ENCODE measurements around the gene EEFSEC. TPM values are rescaled to one million over a fixed set of nuclear protein-coding genes. Genes with fewer than 3 reads are reported as not detected.

EEFSEC gene
- total RNA-seq, 1 experiment from 2014 or later = 9.5 TPM

- no peaks in the 10 kb centered on the region; the same call in 1 of the 2 replicates for H3K4me1 ChIP-seq (ENCODE audit: insufficient read depth, low read length)
- no peak overlapping the region for H2BK120ac ChIP-seq (ENCODE audit: low read depth, low read length, poor library complexity, severe bottlenecking)
- H3K14ac ChIP-seq (ENCODE audit: insufficient read depth, low read length) = peak overlapping the region; percentile 21; the same call in 1 of the 2 replicates
- H2BK5ac ChIP-seq (ENCODE audit: insufficient read length, low read length) = no peak overlapping the region
- no peak overlapping the region for H4K8ac ChIP-seq (replicated peaks; ENCODE audit: insufficient read length, low read depth, low read length)
- no peak overlapping the region for H3K18ac ChIP-seq (ENCODE audit: insufficient read length, low read depth, low read length)
- TF ChIP-seq CTCF (conservative IDR thresholded peaks at IDR 0.05) = no peak
- no peak overlapping the region for H4K91ac ChIP-seq (ENCODE audit: insufficient read length, low read depth, low read length)
- Mint-ChIP-seq H3K27ac (no peak overlapping the region), H3K9me3 (no peaks in the 10 kb centered on the region; a peak in 1 of 5 replicates), H3K4me3 (no peak overlapping the region), H3K36me3 (ENCODE audit: insufficient read depth in 1 of 3, low read depth in 3 of 3) (peaks cover 0 to 2% (median 0%) of the 10 kb centered on the region in 3 experiments; a peak in 1 of 7 replicates), H3K4me1 (peaks cover 16 to 47% of the 10 kb centered on the region in 2 experiments), H3K27me3 (ENCODE audit: low read depth) (no peaks in the 10 kb centered on the region; the same call in none of the 2 replicates)
- WGBS (ENCODE audit: extremely low coverage, insufficient read length, low lambda C conversion rate) = no CpG with 5 or more reads among the region's 18 CpGs
- H3K79me2 ChIP-seq (ENCODE audit: insufficient read depth, low read length) = no peaks in the 10 kb centered on the region
- no peak overlapping the region for H3T11ph ChIP-seq (ENCODE audit: low read length)
- DNase-seq = no peak
- H3K27ac ChIP-seq (ENCODE audit: insufficient read length, low read depth, low read length) = no peak overlapping the region
- no peak overlapping the region for H3K23ac ChIP-seq (ENCODE audit: insufficient read length, low read depth, low read length)
- no peak overlapping the region for H3K4ac ChIP-seq (ENCODE audit: low read depth, low read length)
- H2BK20ac ChIP-seq (ENCODE audit: low read depth, low read length, poor library complexity, severe bottlenecking) = no peak overlapping the region
- H3K9ac ChIP-seq (ENCODE audit: extremely low read depth, insufficient read length, low read length) = no peak overlapping the region
- H2AFZ ChIP-seq (ENCODE audit: low read length) = no peak overlapping the region
- H3K27me3 ChIP-seq (ENCODE audit: insufficient read depth, low read length) = no peaks in the 10 kb centered on the region
- H2AK5ac ChIP-seq (ENCODE audit: insufficient read length, low read length) = no peak overlapping the region
- no peaks in the 10 kb centered on the region for H4K20me1 ChIP-seq (ENCODE audit: control insufficient read depth, insufficient read depth, insufficient read length)
- no peak overlapping the region for H2BK15ac ChIP-seq (ENCODE audit: low read depth, low read length)
- no peak overlapping the region for H2BK12ac ChIP-seq (ENCODE audit: insufficient read length, low read depth, low read length)
- no peaks in the 10 kb centered on the region for H3K79me1 ChIP-seq (ENCODE audit: insufficient read depth, low read depth, low read length, poor library complexity, severe bottlenecking)
- no peak overlapping the region for H3K56ac ChIP-seq (ENCODE audit: insufficient read length, low read depth, low read length)
- H3K4me2 ChIP-seq (ENCODE audit: insufficient read depth, insufficient read length, low read length) = no peak overlapping the region
- H4K5ac ChIP-seq (ENCODE audit: insufficient read length, low read depth, low read length) = no peak overlapping the region
- no peaks in the 10 kb centered on the region for H3K9me3 ChIP-seq (ENCODE audit: control insufficient read depth, low read depth, low read length)
- H3K23me2 ChIP-seq (ENCODE audit: insufficient read length, low read depth, low read length, poor library complexity, severe bottlenecking) = no peaks in the 10 kb centered on the region
Observed at GRCh38 chr3:128409624-128410581, 256.6 kb downstream of the EEFSEC start.
